ENCODE data around the gene NPRL2.
A peak's percentile ranks its signal among the peaks of the same experiment; 100 is the strongest.

Gene NPRL2

DNA sequence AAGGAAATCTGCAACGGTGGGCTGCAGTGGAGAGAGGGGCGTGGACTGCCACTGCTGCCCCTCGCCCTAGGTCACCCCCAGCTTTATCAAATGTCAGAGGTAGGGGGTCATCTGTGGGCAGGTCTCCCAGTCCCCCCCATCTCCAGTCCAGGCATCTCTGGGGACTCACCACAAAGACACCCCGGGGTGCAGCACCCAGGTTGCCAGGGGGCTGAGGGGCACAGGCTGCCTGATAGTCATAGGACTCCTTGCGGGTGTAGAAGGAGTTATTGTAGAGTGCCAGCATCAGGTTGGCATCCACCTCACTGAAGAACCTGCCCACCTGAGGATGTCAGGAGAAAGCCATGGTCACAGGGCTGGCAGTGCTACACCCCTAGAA, 15.3 kb upstream of the NPRL2 start:
- Histone ChIP-seq H2BK12ac (ENCODE audit: low read length in 2 of 2) (no peak overlapping the region), H2AFZ (ENCODE audit: low read depth, low read length) (no peak overlapping the region), H2BK5ac (ENCODE audit: low read depth, low read length, poor library complexity, severe bottlenecking) (no peak overlapping the region), H2BK120ac (ENCODE audit: low read depth, low read length) (no peak overlapping the region), H3K4me1 (ENCODE audit: control insufficient read depth, insufficient read depth, low read depth, low read length) (peaks cover 13% of the 10 kb centered on the region), H4K91ac (ENCODE audit: low read length) (no peak overlapping the region), H3K23ac (ENCODE audit: low read length in 2 of 2) (no peak overlapping the region), H3K4me3 (ENCODE audit: insufficient read depth in 1 of 2, low read depth in 1 of 2, low read length in 2 of 2) (peak overlapping the region in 1 of 2 experiments; percentile 70), H3K14ac (ENCODE audit: low read length in 2 of 2) (no peak overlapping the region), H2AK5ac (ENCODE audit: low read length, severe bottlenecking) (no peak overlapping the region), H3K9ac (ENCODE audit: low read length) (no peak overlapping the region), H3K27ac (ENCODE audit: low read length, poor library complexity, severe bottlenecking) (no peak overlapping the region), H3K4ac (ENCODE audit: low read depth in 1 of 2, low read length in 2 of 2) (no peak overlapping the region), H3K18ac (ENCODE audit: low read depth in 1 of 2, low read length in 2 of 2) (peak overlapping the region in 1 of 2 experiments; percentile 25), H3K9me3 (ENCODE audit: control insufficient read depth, low read length) (no peaks in the 10 kb centered on the region), H3K4me2 (ENCODE audit: low read length, poor library complexity, severe bottlenecking) (peak overlapping the region; percentile 83), H3K79me1 (replicated peaks; ENCODE audit: low read length, poor library complexity, severe bottlenecking) (no peaks in the 10 kb centered on the region), H3K27me3 (ENCODE audit: control insufficient read depth in 1 of 2, insufficient read depth in 1 of 2, low read length in 2 of 2) (peaks cover 8 to 50% of the 10 kb centered on the region in 2 experiments), H4K8ac (ENCODE audit: low read length) (no peak overlapping the region), H2BK15ac (ENCODE audit: low read depth, poor library complexity, severe bottlenecking) (no peak overlapping the region), H3K36me3 (ENCODE audit: control insufficient read depth in 1 of 2, insufficient read depth in 2 of 2, low read depth in 1 of 2, low read length in 2 of 2) (no peaks in the 10 kb centered on the region)
- WGBS, result 63% methylated on average over 5 of the region's 5 CpGs
- no peak for DNase-seq

DNA sequence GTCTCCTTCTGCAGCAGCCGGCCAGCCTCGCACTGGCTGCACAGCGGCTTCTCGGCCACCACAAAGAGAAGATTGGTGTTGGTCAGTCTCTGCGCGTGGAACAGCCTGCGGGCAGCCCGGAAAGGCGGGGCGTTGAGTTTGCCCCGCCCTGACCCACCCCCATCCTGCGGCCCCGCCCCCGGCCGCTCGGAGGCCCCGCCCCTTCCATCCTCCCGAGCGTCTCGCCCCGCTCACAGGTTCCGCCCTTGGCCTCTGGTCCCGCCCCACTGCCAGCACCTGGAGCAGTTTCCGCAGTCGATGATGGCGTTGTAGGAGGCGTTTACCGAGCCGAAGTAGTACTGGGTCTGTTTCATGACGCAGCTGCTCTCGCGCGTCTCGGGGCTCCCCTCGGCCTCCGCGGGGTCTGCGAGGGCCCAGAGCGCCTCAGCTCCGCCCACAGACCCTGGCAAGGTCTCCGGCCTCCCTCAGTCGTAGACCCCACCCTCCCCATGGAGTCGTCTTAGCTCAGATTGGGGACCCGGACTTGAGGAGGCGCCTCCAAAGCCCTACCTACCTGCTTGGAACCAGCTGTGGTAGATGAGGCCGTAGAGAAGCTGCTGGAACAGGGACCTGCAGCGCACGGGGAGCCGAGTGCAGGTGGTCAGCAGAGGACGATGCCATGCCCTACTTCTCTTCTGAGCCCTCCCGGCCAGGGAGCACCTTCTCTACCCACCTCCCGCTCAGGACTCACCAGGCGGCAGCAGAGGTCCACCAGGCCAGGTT, 14.7 kb upstream of the NPRL2 start:
- WGBS, result 4% methylated on average over 31 of the region's 53 CpGs
- Histone ChIP-seq H2AFZ (ENCODE audit: low read depth, low read length) (peak overlapping the region; percentile 48), H2BK12ac (ENCODE audit: low read length in 2 of 2) (no peak overlapping the region), H2BK15ac (ENCODE audit: low read depth, poor library complexity, severe bottlenecking) (peak overlapping the region; percentile 6), H2BK5ac (ENCODE audit: low read depth, low read length, poor library complexity, severe bottlenecking) (no peak overlapping the region), H3K4me1 (ENCODE audit: control insufficient read depth, insufficient read depth, low read depth, low read length) (peaks cover 13% of the 10 kb centered on the region), H3K4me2 (ENCODE audit: low read length, poor library complexity, severe bottlenecking) (peak overlapping the region; percentile 83), H3K9ac (ENCODE audit: low read length) (no peak overlapping the region), H3K14ac (ENCODE audit: low read length in 2 of 2) (peak overlapping the region in 1 of 2 experiments; percentile 37), H3K18ac (ENCODE audit: low read depth in 1 of 2, low read length in 2 of 2) (peak overlapping the region in 1 of 2 experiments; percentile 25), H4K8ac (ENCODE audit: low read length) (peak overlapping the region; percentile 47), H3K4me3 (ENCODE audit: insufficient read depth in 1 of 2, low read depth in 1 of 2, low read length in 2 of 2) (peak overlapping the region; percentile 53 to 73), H3K9me3 (ENCODE audit: control insufficient read depth, low read length) (no peaks in the 10 kb centered on the region), H2AK5ac (ENCODE audit: low read length, severe bottlenecking) (no peak overlapping the region), H2BK120ac (ENCODE audit: low read depth, low read length) (no peak overlapping the region), H3K27ac (ENCODE audit: low read length, poor library complexity, severe bottlenecking) (no peak overlapping the region), H3K27me3 (ENCODE audit: control insufficient read depth in 1 of 2, insufficient read depth in 1 of 2, low read length in 2 of 2) (peaks cover 6 to 45% of the 10 kb centered on the region in 2 experiments), H3K4ac (ENCODE audit: low read depth in 1 of 2, low read length in 2 of 2) (no peak overlapping the region), H3K23ac (ENCODE audit: low read length in 2 of 2) (no peak overlapping the region), H4K91ac (ENCODE audit: low read length) (no peak overlapping the region), H3K36me3 (ENCODE audit: control insufficient read depth in 1 of 2, insufficient read depth in 2 of 2, low read depth in 1 of 2, low read length in 2 of 2) (no peaks in the 10 kb centered on the region), H3K79me1 (replicated peaks; ENCODE audit: low read length, poor library complexity, severe bottlenecking) (no peaks in the 10 kb centered on the region)
- peak; percentile 66 for DNase-seq

DNA sequence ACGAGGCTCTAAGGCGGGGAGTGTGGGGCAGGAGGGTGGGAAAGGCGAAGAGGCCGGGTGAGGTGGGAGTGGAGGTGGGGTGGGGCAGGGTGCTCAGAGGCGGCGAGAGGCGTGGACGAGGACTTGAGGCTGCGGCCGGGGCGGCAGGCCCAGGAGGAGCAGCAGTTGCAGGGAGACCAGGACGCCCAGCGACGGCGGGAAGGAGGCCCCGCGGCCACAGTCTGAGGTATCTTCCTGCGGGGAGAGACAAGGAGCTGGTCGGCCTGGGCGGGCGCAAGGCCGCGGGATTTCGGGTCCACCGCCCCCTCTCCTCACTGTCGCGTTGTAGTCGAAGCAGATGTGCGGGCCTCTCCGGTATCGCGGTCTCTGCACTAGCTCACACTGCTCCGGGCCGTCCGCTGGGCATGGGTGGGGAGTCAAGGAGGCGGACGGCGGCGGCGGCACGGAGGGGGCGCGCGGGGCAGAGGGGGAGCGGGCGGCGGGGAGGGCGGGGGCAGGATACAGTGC, 14.1 kb upstream of the NPRL2 start:
- Histone ChIP-seq H3K27ac (ENCODE audit: low read length, poor library complexity, severe bottlenecking) (no peak overlapping the region), H4K91ac (ENCODE audit: low read length) (no peak overlapping the region), H2AFZ (ENCODE audit: low read depth, low read length) (peak overlapping the region; percentile 84), H3K9me3 (ENCODE audit: control insufficient read depth, low read length) (no peaks in the 10 kb centered on the region), H3K27me3 (ENCODE audit: control insufficient read depth in 1 of 2, insufficient read depth in 1 of 2, low read length in 2 of 2) (peaks cover 6 to 39% of the 10 kb centered on the region in 2 experiments), H3K36me3 (ENCODE audit: control insufficient read depth in 1 of 2, insufficient read depth in 2 of 2, low read depth in 1 of 2, low read length in 2 of 2) (no peaks in the 10 kb centered on the region), H2BK15ac (ENCODE audit: low read depth, poor library complexity, severe bottlenecking) (peak overlapping the region; percentile 6), H4K8ac (ENCODE audit: low read length) (peak overlapping the region; percentile 78), H3K14ac (ENCODE audit: low read length in 2 of 2) (peak overlapping the region in 1 of 2 experiments; percentile 53), H3K18ac (ENCODE audit: low read depth in 1 of 2, low read length in 2 of 2) (peak overlapping the region; percentile 8 to 54), H2AK5ac (ENCODE audit: low read length, severe bottlenecking) (no peak overlapping the region), H2BK5ac (ENCODE audit: low read depth, low read length, poor library complexity, severe bottlenecking) (no peak overlapping the region), H3K79me1 (replicated peaks; ENCODE audit: low read length, poor library complexity, severe bottlenecking) (no peaks in the 10 kb centered on the region), H3K4ac (ENCODE audit: low read depth in 1 of 2, low read length in 2 of 2) (no peak overlapping the region), H2BK120ac (ENCODE audit: low read depth, low read length) (no peak overlapping the region), H3K4me2 (ENCODE audit: low read length, poor library complexity, severe bottlenecking) (peak overlapping the region; percentile 46), H3K4me3 (ENCODE audit: insufficient read depth in 1 of 2, low read depth in 1 of 2, low read length in 2 of 2) (peak overlapping the region; percentile 48 to 73), H2BK12ac (ENCODE audit: low read length in 2 of 2) (no peak overlapping the region), H3K4me1 (ENCODE audit: control insufficient read depth, insufficient read depth, low read depth, low read length) (peaks cover 15% of the 10 kb centered on the region), H3K23ac (ENCODE audit: low read length in 2 of 2) (no peak overlapping the region), H3K9ac (ENCODE audit: low read length) (peak overlapping the region; percentile 63)
- DNase-seq, result no peak
- WGBS, result 10% methylated on average over 32 of the region's 48 CpGs

DNA sequence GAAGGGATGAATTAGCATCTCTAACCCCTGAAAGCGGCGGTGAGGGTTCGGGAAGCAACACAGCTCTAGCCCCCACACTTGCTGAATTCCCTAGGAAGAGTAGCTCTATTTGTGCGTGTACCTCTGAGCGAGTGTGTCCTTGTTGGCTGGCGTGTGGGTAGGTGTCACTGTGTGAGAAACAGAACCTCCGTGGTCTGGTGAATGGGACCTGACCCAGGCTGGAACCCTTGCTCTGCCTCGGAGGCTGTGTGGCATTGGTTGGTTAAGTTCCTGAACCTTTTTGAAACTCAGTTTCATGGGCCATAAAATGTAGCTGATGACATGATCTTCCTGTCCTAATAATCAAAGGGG, 9.2 kb upstream of the NPRL2 start:
- Histone ChIP-seq H3K14ac (ENCODE audit: low read length in 2 of 2) (no peak overlapping the region), H2BK12ac (ENCODE audit: low read length in 2 of 2) (no peak overlapping the region), H2AFZ (ENCODE audit: low read depth, low read length) (peak overlapping the region; percentile 72), H3K4ac (ENCODE audit: low read depth in 1 of 2, low read length in 2 of 2) (peak overlapping the region in 1 of 2 experiments; percentile 29), H3K4me2 (ENCODE audit: low read length, poor library complexity, severe bottlenecking) (peak overlapping the region; percentile 26), H2BK5ac (ENCODE audit: low read depth, low read length, poor library complexity, severe bottlenecking) (no peak overlapping the region), H2BK15ac (ENCODE audit: low read depth, poor library complexity, severe bottlenecking) (no peak overlapping the region), H3K79me1 (replicated peaks; ENCODE audit: low read length, poor library complexity, severe bottlenecking) (peaks cover 5% of the 10 kb centered on the region), H3K4me3 (ENCODE audit: insufficient read depth in 1 of 2, low read depth in 1 of 2, low read length in 2 of 2) (peak overlapping the region in 1 of 2 experiments; percentile 72), H3K27ac (ENCODE audit: low read length, poor library complexity, severe bottlenecking) (no peak overlapping the region), H3K4me1 (ENCODE audit: control insufficient read depth, insufficient read depth, low read depth, low read length) (peaks cover 46% of the 10 kb centered on the region), H2AK5ac (ENCODE audit: low read length, severe bottlenecking) (no peak overlapping the region), H3K27me3 (ENCODE audit: control insufficient read depth in 1 of 2, insufficient read depth in 1 of 2, low read length in 2 of 2) (no peaks in the 10 kb centered on the region), H3K9ac (ENCODE audit: low read length) (peak overlapping the region; percentile 59), H4K91ac (ENCODE audit: low read length) (no peak overlapping the region), H4K8ac (ENCODE audit: low read length) (peak overlapping the region; percentile 89), H2BK120ac (ENCODE audit: low read depth, low read length) (no peak overlapping the region), H3K9me3 (ENCODE audit: control insufficient read depth, low read length) (no peaks in the 10 kb centered on the region), H3K36me3 (ENCODE audit: control insufficient read depth in 1 of 2, insufficient read depth in 2 of 2, low read depth in 1 of 2, low read length in 2 of 2) (peaks cover 34 to 35% of the 10 kb centered on the region in 2 experiments), H3K23ac (ENCODE audit: low read length in 2 of 2) (no peak overlapping the region), H3K18ac (ENCODE audit: low read depth in 1 of 2, low read length in 2 of 2) (no peak overlapping the region)
- no peak for DNase-seq
- 29% methylated on average over 8 of the region's 8 CpGs for WGBS
